HG03175 (cell line): Measurements from ENCODE around the gene FRMD4A.
"Not testable (repeated sequence)": the region's sequence is repeated elsewhere in the genome, so short reads cannot be mapped to it uniquely, and the experiment has no call there.

ENCODE experiments used
- ATAC-seq: cut with Tn5 transposase; IDR thresholded peaks from one replicate; pipeline ENCODE4 v1.9.1; 2021; ENCODE audit warnings: mild to moderate bottlenecking, moderate library complexity; ENCODE audit not compliant: unreplicated experiment

Gene FRMD4A

GRCh38 chr10:14063531-14064285 lies 267.0 kb downstream of the FRMD4A start:
- ATAC-seq, result no peak

GRCh38 chr10:14062528-14063260 lies 268.0 kb downstream of the FRMD4A start:
- ATAC-seq, result no peak

GRCh38 chr10:14060320-14061070 lies 270.2 kb downstream of the FRMD4A start:
- no peak for ATAC-seq

- no peak for ATAC-seq
Measured at GRCh38 chr10:14056610-14057332, 274.0 kb downstream of the FRMD4A start.

- no peak for ATAC-seq
Measured at GRCh38 chr10:14052931-14053330, 277.8 kb downstream of the FRMD4A start.

GRCh38 chr10:14050598-14050997 lies 280.1 kb downstream of the FRMD4A start:
- ATAC-seq, result no peak

GRCh38 chr10:14048930-14049613 lies 281.7 kb downstream of the FRMD4A start:
- no peak for ATAC-seq

GRCh38 chr10:14047431-14047830 lies 283.3 kb downstream of the FRMD4A start:
- no peak for ATAC-seq

- not testable (repeated sequence) for ATAC-seq
Measured at GRCh38 chr10:14042051-14042450, 288.7 kb downstream of the FRMD4A start.

- ATAC-seq, result no peak
Measured at GRCh38 chr10:14040787-14041631, 289.7 kb downstream of the FRMD4A start.

GRCh38 chr10:14039968-14040668 lies 290.6 kb downstream of the FRMD4A start:
- ATAC-seq, result no peak

- ATAC-seq, result no peak
Measured at GRCh38 chr10:14036233-14036632, 294.5 kb downstream of the FRMD4A start.

- ATAC-seq, result no peak
Measured at GRCh38 chr10:14035506-14035905, 295.2 kb downstream of the FRMD4A start.

- ATAC-seq, result no peak
Measured at GRCh38 chr10:14032406-14032998, 298.2 kb downstream of the FRMD4A start.

GRCh38 chr10:14026325-14026724 lies 304.4 kb downstream of the FRMD4A start:
- no peak for ATAC-seq

GRCh38 chr10:14025283-14026189 lies 305.2 kb downstream of the FRMD4A start:
- ATAC-seq, result no peak
